ENCODE measurements around the gene SLC43A2. TPM values are rescaled to one million over a fixed set of nuclear protein-coding genes. Genes with fewer than 3 reads are reported as not detected.

The SLC43A2 gene
- total RNA-seq, 2 donors from 2014 or later: 5.1 to 7.4 TPM

- no peak for DNase-seq
- Mint-ChIP-seq H3K27me3 (no peaks in the 10 kb centered on the region), H3K36me3 (ENCODE audit: low read depth) (no peaks in the 10 kb centered on the region), H3K4me1 (peaks cover 26% of the 10 kb centered on the region), H3K4me3 (no peak overlapping the region), H3K27ac (peak overlapping the region; percentile 37)
- no peak for ATAC-seq
- no peaks in the 10 kb centered on the region for H3K9me3 ChIP-seq (ENCODE audit: control insufficient read depth, low read length, poor library complexity, severe bottlenecking)
Measured at GRCh38 chr17:1557355-1558095, 71.1 kb downstream of the SLC43A2 start.

GRCh38 chr17:1555651-1556471 lies 72.8 kb downstream of the SLC43A2 start:
- no peak overlapping the region for H3K4me3 Mint-ChIP-seq
- H3K9me3 ChIP-seq (ENCODE audit: control insufficient read depth, low read length, poor library complexity, severe bottlenecking): no peaks in the 10 kb centered on the region
- H3K4me1 Mint-ChIP-seq: peaks cover 18% of the 10 kb centered on the region
- ATAC-seq (peak; percentile 54), DNase-seq (no peak)
- no peaks in the 10 kb centered on the region for H3K27me3 Mint-ChIP-seq
- peaks cover under 1% of the 10 kb centered on the region for H3K36me3 Mint-ChIP-seq (ENCODE audit: low read depth)
- H3K27ac Mint-ChIP-seq: peak overlapping the region; percentile 37

- H3K4me1 Mint-ChIP-seq: peaks cover 13% of the 10 kb centered on the region
- DNase-seq (no peak), ATAC-seq (no peak)
- peaks cover 6% of the 10 kb centered on the region for H3K36me3 Mint-ChIP-seq (ENCODE audit: low read depth)
- peak overlapping the region; percentile 37 for H3K27ac Mint-ChIP-seq
- no peaks in the 10 kb centered on the region for H3K27me3 Mint-ChIP-seq
- H3K4me3 Mint-ChIP-seq: no peak overlapping the region
- no peaks in the 10 kb centered on the region for H3K9me3 ChIP-seq (ENCODE audit: control insufficient read depth, low read length, poor library complexity, severe bottlenecking)
Measured at GRCh38 chr17:1554751-1555540, 73.7 kb downstream of the SLC43A2 start.

DNA sequence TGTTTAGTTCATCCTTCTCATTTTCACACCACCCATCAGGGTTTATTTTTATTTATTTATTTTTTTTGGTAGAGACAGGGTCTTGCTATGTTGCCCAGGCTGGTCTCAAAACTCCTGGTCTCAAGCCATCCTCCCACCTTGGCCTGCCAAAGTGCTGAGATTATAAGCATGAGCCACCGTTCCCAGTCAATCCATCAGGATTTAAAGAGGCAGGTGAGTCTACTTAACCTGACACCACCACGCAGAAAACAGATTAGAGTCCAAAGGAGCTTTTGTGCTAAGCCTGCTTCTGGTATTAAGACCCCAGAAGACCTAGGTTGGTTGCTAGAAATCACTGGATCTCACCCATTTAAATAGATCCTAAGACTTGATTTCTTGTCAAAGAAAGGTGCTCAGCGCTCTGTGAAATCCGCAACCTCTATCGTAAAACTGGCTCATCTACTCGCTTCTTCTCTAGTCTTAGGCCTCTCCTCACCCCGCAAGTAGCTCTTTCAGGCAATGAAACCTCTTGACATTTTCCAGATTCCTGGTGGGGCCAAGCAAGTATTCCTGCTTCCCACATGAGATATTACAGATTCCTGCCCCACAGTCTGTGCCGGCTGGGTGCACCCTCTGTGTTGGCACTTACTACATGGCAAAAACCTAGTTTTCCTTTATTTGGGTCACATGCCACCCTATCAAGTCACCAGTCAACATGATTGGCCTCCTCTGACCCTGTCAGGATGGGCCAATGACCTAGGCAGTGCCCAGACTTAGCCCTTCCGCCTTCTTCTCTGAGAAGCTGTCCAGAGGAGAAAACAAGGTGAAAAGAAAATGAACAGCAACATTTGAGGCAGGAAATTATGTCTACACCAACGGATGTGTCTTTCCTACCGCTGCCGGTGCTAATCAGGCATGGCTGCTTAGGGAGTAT lies 75.0 kb downstream of the SLC43A2 start:
- DNase-seq (no peak), ATAC-seq (no peak)
- H3K9me3 ChIP-seq (ENCODE audit: control insufficient read depth, low read length, poor library complexity, severe bottlenecking): no peaks in the 10 kb centered on the region
- Mint-ChIP-seq H3K4me1 (peaks cover 9% of the 10 kb centered on the region), H3K36me3 (ENCODE audit: low read depth) (peaks cover 6% of the 10 kb centered on the region), H3K4me3 (no peak overlapping the region), H3K27me3 (no peaks in the 10 kb centered on the region), H3K27ac (peak overlapping the region; percentile 43)

DNA sequence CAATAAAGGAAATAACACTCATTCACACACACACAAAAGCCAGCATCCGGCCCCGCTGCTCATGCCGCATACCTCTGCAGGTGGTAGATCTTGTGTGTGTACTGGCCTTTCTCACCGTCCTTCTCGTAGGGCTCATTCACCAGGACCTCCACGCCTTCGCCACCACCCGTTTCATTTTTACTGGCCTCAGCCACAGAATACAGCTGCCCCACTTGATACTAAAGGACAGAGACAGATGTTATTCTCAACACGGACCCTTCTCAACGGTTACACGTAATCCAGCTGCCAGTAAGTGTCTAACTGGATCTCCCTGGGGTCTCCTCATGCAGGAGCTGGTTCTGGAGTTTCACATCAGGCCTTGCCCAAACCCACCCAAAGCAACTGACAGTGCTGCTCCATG lies 75.7 kb downstream of the SLC43A2 start:
- Mint-ChIP-seq H3K27ac (no peak overlapping the region), H3K4me1 (peaks cover 9% of the 10 kb centered on the region), H3K36me3 (ENCODE audit: low read depth) (peaks cover 6% of the 10 kb centered on the region), H3K4me3 (no peak overlapping the region), H3K27me3 (no peaks in the 10 kb centered on the region)
- DNase-seq (no peak), ATAC-seq (no peak)
- no peaks in the 10 kb centered on the region for H3K9me3 ChIP-seq (ENCODE audit: control insufficient read depth, low read length, poor library complexity, severe bottlenecking)

GRCh38 chr17:1551741-1552140 lies 76.9 kb downstream of the SLC43A2 start:
- no peaks in the 10 kb centered on the region for H3K27me3 Mint-ChIP-seq
- no peak for DNase-seq
- no peak overlapping the region for H3K27ac Mint-ChIP-seq

DNA sequence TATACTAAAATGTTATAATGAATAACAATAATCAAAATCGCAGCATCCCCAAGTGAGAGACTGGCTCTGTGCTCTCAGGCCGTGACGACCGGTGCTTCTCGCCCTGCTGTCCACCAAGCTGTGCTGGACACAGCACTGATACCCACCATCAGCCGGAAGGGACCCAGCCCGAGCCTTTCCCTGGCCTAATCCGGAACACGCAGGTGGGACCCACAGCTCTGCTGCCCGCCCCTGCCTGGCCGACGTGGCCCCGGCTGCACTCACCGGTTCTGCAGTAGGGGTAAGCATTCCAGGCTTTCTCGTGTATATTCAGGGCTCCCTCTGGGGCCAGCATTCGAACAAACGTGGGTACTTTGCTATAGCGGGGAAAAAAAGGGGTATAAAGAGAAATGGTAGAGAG lies 80.6 kb downstream of the SLC43A2 start:
- peaks cover 4% of the 10 kb centered on the region for H3K4me1 Mint-ChIP-seq
- ATAC-seq: no peak
- peak overlapping the region; percentile 9 for H3K27ac Mint-ChIP-seq
- no peaks in the 10 kb centered on the region for H3K27me3 Mint-ChIP-seq
- H3K36me3 Mint-ChIP-seq (ENCODE audit: low read depth): peaks cover 6% of the 10 kb centered on the region
- H3K9me3 ChIP-seq (ENCODE audit: control insufficient read depth, low read length, poor library complexity, severe bottlenecking): no peaks in the 10 kb centered on the region
- no peak for DNase-seq
- H3K4me3 Mint-ChIP-seq: no peak overlapping the region

More at GRCh38 chr17:1551741-1552140, 76.9 kb downstream of the SLC43A2 start:
- ATAC-seq: no peak
- no peaks in the 10 kb centered on the region for H3K9me3 ChIP-seq (ENCODE audit: control insufficient read depth, low read length, poor library complexity, severe bottlenecking)
- Mint-ChIP-seq H3K36me3 (ENCODE audit: low read depth) (peaks cover 6% of the 10 kb centered on the region), H3K4me1 (peaks cover 4% of the 10 kb centered on the region), H3K4me3 (no peak overlapping the region)

- Mint-ChIP-seq H3K36me3 (ENCODE audit: low read depth) (peaks cover 6% of the 10 kb centered on the region), H3K27ac (peak overlapping the region; percentile 59), H3K27me3 (no peaks in the 10 kb centered on the region), H3K4me1 (peaks cover 4% of the 10 kb centered on the region), H3K4me3 (no peak overlapping the region)
- no peak for DNase-seq
- ATAC-seq: no peak
- no peaks in the 10 kb centered on the region for H3K9me3 ChIP-seq (ENCODE audit: control insufficient read depth, low read length, poor library complexity, severe bottlenecking)
Measured at GRCh38 chr17:1546292-1546922, 82.2 kb downstream of the SLC43A2 start.

- ATAC-seq (no peak), DNase-seq (no peak)
- Mint-ChIP-seq H3K4me3 (no peak overlapping the region), H3K36me3 (ENCODE audit: low read depth) (peaks cover 3% of the 10 kb centered on the region), H3K27ac (peak overlapping the region; percentile 59), H3K4me1 (peaks cover 4% of the 10 kb centered on the region), H3K27me3 (no peaks in the 10 kb centered on the region)
- no peaks in the 10 kb centered on the region for H3K9me3 ChIP-seq (ENCODE audit: control insufficient read depth, low read length, poor library complexity, severe bottlenecking)
Measured at GRCh38 chr17:1545618-1546017, 83.0 kb downstream of the SLC43A2 start.

GRCh38 chr17:1542316-1542715 lies 86.3 kb downstream of the SLC43A2 start:
- H3K36me3 Mint-ChIP-seq (ENCODE audit: low read depth): no peaks in the 10 kb centered on the region
- H3K27me3 Mint-ChIP-seq: no peaks in the 10 kb centered on the region
- no peaks in the 10 kb centered on the region for H3K9me3 ChIP-seq (ENCODE audit: control insufficient read depth, low read length, poor library complexity, severe bottlenecking)
- no peak overlapping the region for H3K27ac Mint-ChIP-seq
- H3K4me1 Mint-ChIP-seq: peaks cover 4% of the 10 kb centered on the region
- no peak overlapping the region for H3K4me3 Mint-ChIP-seq
- no peak for DNase-seq
- ATAC-seq: no peak

- H3K27me3 Mint-ChIP-seq: no peaks in the 10 kb centered on the region
- peaks cover 4% of the 10 kb centered on the region for H3K4me1 Mint-ChIP-seq
- no peaks in the 10 kb centered on the region for H3K9me3 ChIP-seq (ENCODE audit: control insufficient read depth, low read length, poor library complexity, severe bottlenecking)
- H3K4me3 Mint-ChIP-seq: no peak overlapping the region
- H3K27ac Mint-ChIP-seq: no peak overlapping the region
- ATAC-seq (no peak), DNase-seq (no peak)
- no peaks in the 10 kb centered on the region for H3K36me3 Mint-ChIP-seq (ENCODE audit: low read depth)
Measured at GRCh38 chr17:1541367-1541904, 87.2 kb downstream of the SLC43A2 start.

GRCh38 chr17:1539811-1540210 lies 88.8 kb downstream of the SLC43A2 start:
- Mint-ChIP-seq H3K36me3 (ENCODE audit: low read depth) (no peaks in the 10 kb centered on the region), H3K27ac (no peak overlapping the region), H3K4me3 (no peak overlapping the region), H3K4me1 (peaks cover 4% of the 10 kb centered on the region), H3K27me3 (no peaks in the 10 kb centered on the region)
- no peaks in the 10 kb centered on the region for H3K9me3 ChIP-seq (ENCODE audit: control insufficient read depth, low read length, poor library complexity, severe bottlenecking)
- DNase-seq: no peak
- ATAC-seq: no peak

Data from T-helper 17 cell (primary cell).